ENCODE measurements around the gene CFAP61.

CFAP61 gene

GRCh38 chr20:20184149-20184548 lies 131.8 kb downstream of the CFAP61 start:
- Histone ChIP-seq H3K27me3 (ENCODE audit: insufficient read depth, low read length) (no peaks in the 10 kb centered on the region), H3K9me3 (ENCODE audit: insufficient read depth, low read depth, low read length) (no peaks in the 10 kb centered on the region), H3K36me3 (ENCODE audit: insufficient read depth, low read depth, low read length) (no peaks in the 10 kb centered on the region), H3K27ac (ENCODE audit: low read length) (no peak overlapping the region), H3K4me1 (ENCODE audit: insufficient read depth, low read length) (no peaks in the 10 kb centered on the region), H3K9ac (ENCODE audit: low read depth, low read length) (no peak overlapping the region), H3K4me3 (ENCODE audit: low read length) (no peak overlapping the region)

GRCh38 chr20:20184706-20185105 lies 132.4 kb downstream of the CFAP61 start:
- H3K9ac ChIP-seq (ENCODE audit: low read depth, low read length): no peak overlapping the region
- H3K4me3 ChIP-seq (ENCODE audit: low read length): no peak overlapping the region
- H3K4me1 ChIP-seq (ENCODE audit: insufficient read depth, low read length): no peaks in the 10 kb centered on the region
- H3K9me3 ChIP-seq (ENCODE audit: insufficient read depth, low read depth, low read length): no peaks in the 10 kb centered on the region
- no peaks in the 10 kb centered on the region for H3K27me3 ChIP-seq (ENCODE audit: insufficient read depth, low read length)
- no peak overlapping the region for H3K27ac ChIP-seq (ENCODE audit: low read length)
- no peaks in the 10 kb centered on the region for H3K36me3 ChIP-seq (ENCODE audit: insufficient read depth, low read depth, low read length)

GRCh38 chr20:20188647-20189046 lies 136.3 kb downstream of the CFAP61 start:
- Histone ChIP-seq H3K27ac (ENCODE audit: low read length) (no peak overlapping the region), H3K4me1 (ENCODE audit: insufficient read depth, low read length) (no peaks in the 10 kb centered on the region), H3K9ac (ENCODE audit: low read depth, low read length) (no peak overlapping the region), H3K4me3 (ENCODE audit: low read length) (no peak overlapping the region), H3K36me3 (ENCODE audit: insufficient read depth, low read depth, low read length) (no peaks in the 10 kb centered on the region), H3K27me3 (ENCODE audit: insufficient read depth, low read length) (no peaks in the 10 kb centered on the region), H3K9me3 (ENCODE audit: insufficient read depth, low read depth, low read length) (no peaks in the 10 kb centered on the region)

GRCh38 chr20:20192366-20192765 lies 140.0 kb downstream of the CFAP61 start:
- H3K27me3 ChIP-seq (ENCODE audit: insufficient read depth, low read length): no peaks in the 10 kb centered on the region
- no peak overlapping the region for H3K27ac ChIP-seq (ENCODE audit: low read length)
- no peaks in the 10 kb centered on the region for H3K4me1 ChIP-seq (ENCODE audit: insufficient read depth, low read length)
- H3K9me3 ChIP-seq (ENCODE audit: insufficient read depth, low read depth, low read length): no peaks in the 10 kb centered on the region
- no peak overlapping the region for H3K4me3 ChIP-seq (ENCODE audit: low read length)
- H3K36me3 ChIP-seq (ENCODE audit: insufficient read depth, low read depth, low read length): no peaks in the 10 kb centered on the region
- no peak overlapping the region for H3K9ac ChIP-seq (ENCODE audit: low read depth, low read length)

- H3K36me3 ChIP-seq (ENCODE audit: insufficient read depth, low read depth, low read length): no peaks in the 10 kb centered on the region
- no peaks in the 10 kb centered on the region for H3K9me3 ChIP-seq (ENCODE audit: insufficient read depth, low read depth, low read length)
- H3K27me3 ChIP-seq (ENCODE audit: insufficient read depth, low read length): no peaks in the 10 kb centered on the region
- peaks cover 2% of the 10 kb centered on the region; the same call in 1 of the 2 replicates for H3K4me1 ChIP-seq (ENCODE audit: insufficient read depth, low read length)
- H3K4me3 ChIP-seq (ENCODE audit: low read length): no peak overlapping the region
- H3K9ac ChIP-seq (ENCODE audit: low read depth, low read length): no peak overlapping the region
- H3K27ac ChIP-seq (ENCODE audit: low read length): no peak overlapping the region
These were observed 142.8 kb downstream of the CFAP61 start for GRCh38 chr20:20195021-20195705.

GRCh38 chr20:20196610-20197009 lies 144.3 kb downstream of the CFAP61 start:
- no peak overlapping the region for H3K27ac ChIP-seq (ENCODE audit: low read length)

GRCh38 chr20:20198011-20198410 lies 145.7 kb downstream of the CFAP61 start:
- Histone ChIP-seq H3K4me1 (ENCODE audit: insufficient read depth, low read length) (peaks cover 10% of the 10 kb centered on the region; the same call in 1 of the 2 replicates), H3K9ac (ENCODE audit: low read depth, low read length) (no peak overlapping the region), H3K27me3 (ENCODE audit: insufficient read depth, low read length) (no peaks in the 10 kb centered on the region), H3K4me3 (ENCODE audit: low read length) (no peak overlapping the region), H3K36me3 (ENCODE audit: insufficient read depth, low read depth, low read length) (no peaks in the 10 kb centered on the region), H3K9me3 (ENCODE audit: insufficient read depth, low read depth, low read length) (no peaks in the 10 kb centered on the region), H3K27ac (ENCODE audit: low read length) (no peak overlapping the region)

More at GRCh38 chr20:20196610-20197009, 144.3 kb downstream of the CFAP61 start:
- Histone ChIP-seq H3K27me3 (ENCODE audit: insufficient read depth, low read length) (no peaks in the 10 kb centered on the region), H3K4me1 (ENCODE audit: insufficient read depth, low read length) (peaks cover 5% of the 10 kb centered on the region; the same call in 1 of the 2 replicates), H3K36me3 (ENCODE audit: insufficient read depth, low read depth, low read length) (no peaks in the 10 kb centered on the region), H3K9ac (ENCODE audit: low read depth, low read length) (no peak overlapping the region), H3K4me3 (ENCODE audit: low read length) (no peak overlapping the region), H3K9me3 (ENCODE audit: insufficient read depth, low read depth, low read length) (no peaks in the 10 kb centered on the region)

- Histone ChIP-seq H3K9me3 (ENCODE audit: insufficient read depth, low read depth, low read length) (no peaks in the 10 kb centered on the region), H3K9ac (ENCODE audit: low read depth, low read length) (no peak overlapping the region; the same call in 1 of the 2 replicates), H3K27me3 (ENCODE audit: insufficient read depth, low read length) (no peaks in the 10 kb centered on the region), H3K4me1 (ENCODE audit: insufficient read depth, low read length) (peaks cover 14% of the 10 kb centered on the region; the same call in 1 of the 2 replicates), H3K4me3 (ENCODE audit: low read length) (no peak overlapping the region), H3K27ac (ENCODE audit: low read length) (no peak overlapping the region), H3K36me3 (ENCODE audit: insufficient read depth, low read depth, low read length) (no peaks in the 10 kb centered on the region)
These were observed 147.2 kb downstream of the CFAP61 start for GRCh38 chr20:20199361-20200160.

- Histone ChIP-seq H3K36me3 (ENCODE audit: insufficient read depth, low read depth, low read length) (no peaks in the 10 kb centered on the region), H3K27me3 (ENCODE audit: insufficient read depth, low read length) (no peaks in the 10 kb centered on the region), H3K27ac (ENCODE audit: low read length) (no peak overlapping the region)
These were observed 148.8 kb downstream of the CFAP61 start for GRCh38 chr20:20201124-20201523.

GRCh38 chr20:20201639-20202038 lies 149.3 kb downstream of the CFAP61 start:
- Histone ChIP-seq H3K27me3 (ENCODE audit: insufficient read depth, low read length) (no peaks in the 10 kb centered on the region), H3K9me3 (ENCODE audit: insufficient read depth, low read depth, low read length) (no peaks in the 10 kb centered on the region), H3K27ac (ENCODE audit: low read length) (no peak overlapping the region), H3K4me3 (ENCODE audit: low read length) (no peak overlapping the region), H3K36me3 (ENCODE audit: insufficient read depth, low read depth, low read length) (no peaks in the 10 kb centered on the region), H3K9ac (ENCODE audit: low read depth, low read length) (no peak overlapping the region), H3K4me1 (ENCODE audit: insufficient read depth, low read length) (peaks cover 28% of the 10 kb centered on the region; the same call in 1 of the 2 replicates)

More at GRCh38 chr20:20201124-20201523, 148.8 kb downstream of the CFAP61 start:
- Histone ChIP-seq H3K9ac (ENCODE audit: low read depth, low read length) (no peak overlapping the region), H3K9me3 (ENCODE audit: insufficient read depth, low read depth, low read length) (no peaks in the 10 kb centered on the region), H3K4me1 (ENCODE audit: insufficient read depth, low read length) (peaks cover 25% of the 10 kb centered on the region; the same call in 1 of the 2 replicates), H3K4me3 (ENCODE audit: low read length) (no peak overlapping the region)

GRCh38 chr20:20202768-20203167 lies 150.4 kb downstream of the CFAP61 start:
- Histone ChIP-seq H3K27me3 (ENCODE audit: insufficient read depth, low read length) (no peaks in the 10 kb centered on the region), H3K9ac (ENCODE audit: low read depth, low read length) (no peak overlapping the region)

GRCh38 chr20:20203784-20204183 lies 151.5 kb downstream of the CFAP61 start:
- H3K9me3 ChIP-seq (ENCODE audit: insufficient read depth, low read depth, low read length): no peaks in the 10 kb centered on the region
- H3K27me3 ChIP-seq (ENCODE audit: insufficient read depth, low read length): no peaks in the 10 kb centered on the region
- no peak overlapping the region for H3K4me3 ChIP-seq (ENCODE audit: low read length)
- no peak overlapping the region for H3K9ac ChIP-seq (ENCODE audit: low read depth, low read length)
- H3K36me3 ChIP-seq (ENCODE audit: insufficient read depth, low read depth, low read length): no peaks in the 10 kb centered on the region
- H3K4me1 ChIP-seq (ENCODE audit: insufficient read depth, low read length): peaks cover 35% of the 10 kb centered on the region; the same call in 1 of the 2 replicates
- H3K27ac ChIP-seq (ENCODE audit: low read length): no peak overlapping the region

More at GRCh38 chr20:20202768-20203167, 150.4 kb downstream of the CFAP61 start:
- Histone ChIP-seq H3K9me3 (ENCODE audit: insufficient read depth, low read depth, low read length) (no peaks in the 10 kb centered on the region), H3K27ac (ENCODE audit: low read length) (no peak overlapping the region), H3K4me1 (ENCODE audit: insufficient read depth, low read length) (peaks cover 35% of the 10 kb centered on the region; the same call in 1 of the 2 replicates), H3K36me3 (ENCODE audit: insufficient read depth, low read depth, low read length) (no peaks in the 10 kb centered on the region), H3K4me3 (ENCODE audit: low read length) (no peak overlapping the region)
